ENCODE measurements around the gene ESPL1. TPM values are rescaled to one million over a fixed set of nuclear protein-coding genes. Genes with fewer than 3 reads are reported as not detected.

The ESPL1 gene
- total RNA-seq, result 0.17 TPM
- long read RNA-seq, result 0 reads

GRCh38 chr12:53267999-53268629 is at the start of gene ESPL1:
ESPL1 (plus strand) TSS chr12:53268299; CDS start chr12:53268767, 468 bp downstream.
- DNase-seq (peak; percentile 87), ATAC-seq (peak; percentile 96)
- intact Hi-C loops (cut with micrococcal nuclease), result no loop called here

- no peak for ATAC-seq
- intact Hi-C loops (cut with micrococcal nuclease), result loop anchor here (5.0 kb wide), 1 partner anchor 34 kb away; a partner anchor contains a TSS
- peak; percentile 58 for DNase-seq
These were observed 49.4 kb upstream of the ESPL1 start for GRCh38 chr12:53218551-53219291.

- intact Hi-C loops (cut with micrococcal nuclease), result loop anchor here (5.0 kb wide), 1 partner anchor 33 kb away; a partner anchor contains a TSS
- peak; percentile 67 for DNase-seq
- ATAC-seq, result peak; percentile 0
These were observed 48.7 kb upstream of the ESPL1 start for GRCh38 chr12:53219292-53219955.

GRCh38 chr12:53219956-53220693 is 48.0 kb upstream of the ESPL1 start:
- peak; percentile 43 for ATAC-seq
- peak; percentile 87 for DNase-seq
- intact Hi-C loops (cut with micrococcal nuclease), result loop anchor here (5.0 kb wide), 1 partner anchor 32 kb away; a partner anchor contains a TSS

GRCh38 chr12:53220694-53221202 is 47.4 kb upstream of the ESPL1 start:
- DNase-seq (peak; percentile 96), ATAC-seq (peak; percentile 90)
- intact Hi-C loops (cut with micrococcal nuclease), result no loop called here

- peak; percentile 87 for DNase-seq
- intact Hi-C loops (cut with micrococcal nuclease), result no loop called here
- peak; percentile 64 for ATAC-seq
These were observed 46.7 kb upstream of the ESPL1 start for GRCh38 chr12:53221203-53222080.

- DNase-seq (no peak), ATAC-seq (no peak)
- intact Hi-C loops (cut with micrococcal nuclease), result no loop called here
These were observed 45.9 kb upstream of the ESPL1 start for GRCh38 chr12:53222170-53222721.

- no peak for ATAC-seq
- intact Hi-C loops (cut with micrococcal nuclease), result no loop called here
These were observed 45.3 kb upstream of the ESPL1 start for GRCh38 chr12:53222806-53223261.

GRCh38 chr12:53223389-53224060 is 44.6 kb upstream of the ESPL1 start:
- peak; percentile 60 for DNase-seq
- intact Hi-C loops (cut with micrococcal nuclease), result no loop called here
- ATAC-seq, result no peak

More at GRCh38 chr12:53222806-53223261, 45.3 kb upstream of the ESPL1 start:
- no peak for DNase-seq

- intact Hi-C loops (cut with micrococcal nuclease), result no loop called here
- no peak for DNase-seq
- ATAC-seq, result no peak
These were observed 43.8 kb upstream of the ESPL1 start for GRCh38 chr12:53224061-53224896.

GRCh38 chr12:53224897-53225634 is 43.0 kb upstream of the ESPL1 start:
- intact Hi-C loops (cut with micrococcal nuclease), result no loop called here
- no peak for DNase-seq
- ATAC-seq, result no peak

- intact Hi-C loops (cut with micrococcal nuclease), result no loop called here
- ATAC-seq, result no peak
- no peak for DNase-seq
These were observed 42.3 kb upstream of the ESPL1 start for GRCh38 chr12:53225635-53226424.

- intact Hi-C loops (cut with micrococcal nuclease), result no loop called here
- ATAC-seq (no peak), DNase-seq (no peak)
These were observed 41.3 kb upstream of the ESPL1 start for GRCh38 chr12:53226815-53227214.

- ATAC-seq (no peak), DNase-seq (no peak)
- intact Hi-C loops (cut with micrococcal nuclease), result no loop called here
These were observed 40.8 kb upstream of the ESPL1 start for GRCh38 chr12:53227341-53227740.

- ATAC-seq, result no peak
- no peak for DNase-seq
- intact Hi-C loops (cut with micrococcal nuclease), result no loop called here
These were observed 40.3 kb upstream of the ESPL1 start for GRCh38 chr12:53227836-53228235.
